Measurements from ENCODE around the gene TFF1.

TFF1 gene

GRCh38 chr21:42389449-42389835 lies 23.1 kb upstream of the TFF1 start:
- Histone ChIP-seq H3K9me3 (ENCODE audit: control insufficient read depth, insufficient read depth, low read depth, low read length) (no peaks in the 10 kb centered on the region), H3K4me3 (ENCODE audit: low read depth, low read length) (no peak overlapping the region), H3K27ac (ENCODE audit: extremely low read depth, low read depth, low read length) (no peak overlapping the region), H3K4me1 (ENCODE audit: control insufficient read depth, insufficient read depth, low read length) (no peaks in the 10 kb centered on the region), H3K36me3 (ENCODE audit: control insufficient read depth in 2 of 2, insufficient read depth in 1 of 2, low read length in 2 of 2) (no peaks in the 10 kb centered on the region)
- ChIA-PET POLR2A (no interaction called here), CTCF (interaction anchor here (0.5 kb wide), 1 partner anchor 238 kb away, joined by 3 read pairs; no protein-coding TSS in a partner anchor)
- no peak for TF ChIP-seq ZNF626 (tag by site-specific recombination; IDR thresholded peaks at IDR 0.05)
- TF ChIP-seq ZNF174 (tag by site-specific recombination; IDR thresholded peaks at IDR 0.05) = no peak
- no peak for TF ChIP-seq TRIM28 (IDR thresholded peaks at IDR 0.05; ENCODE audit: borderline replicate concordance, low read length)
- no peak for TF ChIP-seq ZBTB6 (tag by site-specific recombination; IDR thresholded peaks at IDR 0.05)
- TF ChIP-seq ZNF501 (tag by site-specific recombination; IDR thresholded peaks at IDR 0.05) = no peak
- no peak for TF ChIP-seq PRDM10 (tag by site-specific recombination; IDR thresholded peaks at IDR 0.05)

- H3K9me3 ChIP-seq (ENCODE audit: control insufficient read depth, insufficient read depth, low read depth, low read length) = no peaks in the 10 kb centered on the region
- TF ChIP-seq ZNF10 (tag by site-specific recombination; IDR thresholded peaks at IDR 0.05) (no peak), ZNF354C (tag by site-specific recombination; IDR thresholded peaks at IDR 0.05; ENCODE audit: borderline replicate concordance, low read depth) (no peak), HOXC10 (CRISPR knock-in tag; IDR thresholded peaks at IDR 0.05) (no peak), OSR2 (tag by site-specific recombination; IDR thresholded peaks at IDR 0.05) (no peak), ZBTB49 (tag by site-specific recombination; IDR thresholded peaks at IDR 0.05; ENCODE audit: low read depth) (no peak), ZNF423 (tag by site-specific recombination; IDR thresholded peaks at IDR 0.05) (no peak), ZNF23 (tag by site-specific recombination; IDR thresholded peaks at IDR 0.05; ENCODE audit: borderline replicate concordance) (no peak), TRIM28 (IDR thresholded peaks at IDR 0.05; ENCODE audit: borderline replicate concordance, low read length) (no peak), ZNF292 (tag by site-specific recombination; IDR thresholded peaks at IDR 0.05; ENCODE audit: borderline replicate concordance, low read depth) (no peak)
- H3K4me1 ChIP-seq (ENCODE audit: control insufficient read depth, insufficient read depth, low read length) = no peaks in the 10 kb centered on the region
- ChIA-PET CTCF (interaction anchor here (0.5 to 1.1 kb wide), 2 partner anchors 40 to 237 kb away, joined by 3 read pairs; no protein-coding TSS in a partner anchor), POLR2A (no interaction called here)
- no peak overlapping the region for H3K27ac ChIP-seq (ENCODE audit: extremely low read depth, low read depth, low read length)
- no peak overlapping the region for H3K4me3 ChIP-seq (ENCODE audit: low read depth, low read length)
- no peaks in the 10 kb centered on the region for H3K36me3 ChIP-seq (ENCODE audit: control insufficient read depth in 2 of 2, insufficient read depth in 1 of 2, low read length in 2 of 2)
These were observed 22.6 kb upstream of the TFF1 start for GRCh38 chr21:42388740-42389448.
